Measurements from ENCODE around the gene SPAG16. TPM values are rescaled to one million over a fixed set of nuclear protein-coding genes. Genes with fewer than 3 reads are reported as not detected.

Gene SPAG16
- total RNA-seq, 6 experiments from 2014 or later = 15.4 to 20.0 (median 17.5) TPM

DNA sequence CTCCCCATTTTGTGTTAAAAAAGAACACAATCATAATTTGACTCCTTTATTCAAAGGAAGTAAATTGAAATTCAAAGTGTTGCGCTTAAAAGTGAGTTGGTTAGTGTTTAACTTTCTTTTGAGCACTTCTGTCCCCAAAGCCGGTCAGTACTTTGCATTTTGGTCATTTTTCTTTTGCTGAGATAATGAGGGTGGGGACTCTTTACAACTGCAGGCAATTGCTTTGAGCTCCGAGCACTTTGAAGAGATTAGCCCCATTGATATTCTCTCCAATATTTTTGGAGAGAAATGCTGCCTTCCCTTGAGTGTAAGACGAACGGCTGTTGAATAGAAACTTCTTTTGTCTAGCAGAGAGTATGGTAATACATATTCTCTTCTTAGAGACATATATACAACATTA, 885.0 kb downstream of the SPAG16 start:
- DNase-seq = no peak
- TF ChIP-seq, protein P1, sequence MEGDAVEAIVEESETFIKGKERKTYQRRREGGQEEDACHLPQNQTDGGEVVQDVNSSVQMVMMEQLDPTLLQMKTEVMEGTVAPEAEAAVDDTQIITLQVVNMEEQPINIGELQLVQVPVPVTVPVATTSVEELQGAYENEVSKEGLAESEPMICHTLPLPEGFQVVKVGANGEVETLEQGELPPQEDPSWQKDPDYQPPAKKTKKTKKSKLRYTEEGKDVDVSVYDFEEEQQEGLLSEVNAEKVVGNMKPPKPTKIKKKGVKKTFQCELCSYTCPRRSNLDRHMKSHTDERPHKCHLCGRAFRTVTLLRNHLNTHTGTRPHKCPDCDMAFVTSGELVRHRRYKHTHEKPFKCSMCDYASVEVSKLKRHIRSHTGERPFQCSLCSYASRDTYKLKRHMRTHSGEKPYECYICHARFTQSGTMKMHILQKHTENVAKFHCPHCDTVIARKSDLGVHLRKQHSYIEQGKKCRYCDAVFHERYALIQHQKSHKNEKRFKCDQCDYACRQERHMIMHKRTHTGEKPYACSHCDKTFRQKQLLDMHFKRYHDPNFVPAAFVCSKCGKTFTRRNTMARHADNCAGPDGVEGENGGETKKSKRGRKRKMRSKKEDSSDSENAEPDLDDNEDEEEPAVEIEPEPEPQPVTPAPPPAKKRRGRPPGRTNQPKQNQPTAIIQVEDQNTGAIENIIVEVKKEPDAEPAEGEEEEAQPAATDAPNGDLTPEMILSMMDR (IDR thresholded peaks at IDR 0.05) = no peak
- Mint-ChIP-seq H3K4me3 (no peak overlapping the region), H3K27ac (no peak overlapping the region), H3K27me3 (ENCODE audit: insufficient read depth) (no peaks in the 10 kb centered on the region), H3K36me3 (ENCODE audit: low read depth) (no peaks in the 10 kb centered on the region), H3K4me1 (ENCODE audit: low read depth) (no peaks in the 10 kb centered on the region), H3K9me3 (no peaks in the 10 kb centered on the region)

DNA sequence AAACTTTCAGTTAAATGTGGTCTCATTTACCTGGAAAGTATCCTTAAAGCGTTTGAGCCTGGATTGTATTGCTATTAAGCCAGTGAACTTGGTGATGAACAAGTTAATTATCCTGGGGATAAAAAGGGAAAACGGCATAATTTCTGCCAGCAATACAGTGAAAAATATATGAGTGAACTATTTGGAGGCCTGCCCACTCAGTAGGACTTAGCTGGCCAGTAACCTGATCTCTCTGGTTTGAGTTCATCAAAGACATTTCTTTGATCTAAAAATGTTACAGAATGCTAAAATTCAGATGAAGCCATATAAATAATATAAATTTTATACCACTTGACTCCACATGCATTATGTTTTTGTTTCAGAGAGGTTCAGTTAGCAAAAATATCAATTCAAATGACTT, 885.5 kb downstream of the SPAG16 start:
- TF ChIP-seq, protein P1 (IDR thresholded peaks at IDR 0.05) = no peak
- Mint-ChIP-seq H3K36me3 (ENCODE audit: low read depth) (no peaks in the 10 kb centered on the region), H3K4me3 (no peak overlapping the region), H3K27me3 (ENCODE audit: insufficient read depth) (no peaks in the 10 kb centered on the region), H3K4me1 (ENCODE audit: low read depth) (no peaks in the 10 kb centered on the region), H3K9me3 (no peaks in the 10 kb centered on the region), H3K27ac (no peak overlapping the region)
- peak; percentile 4 for DNase-seq

DNA sequence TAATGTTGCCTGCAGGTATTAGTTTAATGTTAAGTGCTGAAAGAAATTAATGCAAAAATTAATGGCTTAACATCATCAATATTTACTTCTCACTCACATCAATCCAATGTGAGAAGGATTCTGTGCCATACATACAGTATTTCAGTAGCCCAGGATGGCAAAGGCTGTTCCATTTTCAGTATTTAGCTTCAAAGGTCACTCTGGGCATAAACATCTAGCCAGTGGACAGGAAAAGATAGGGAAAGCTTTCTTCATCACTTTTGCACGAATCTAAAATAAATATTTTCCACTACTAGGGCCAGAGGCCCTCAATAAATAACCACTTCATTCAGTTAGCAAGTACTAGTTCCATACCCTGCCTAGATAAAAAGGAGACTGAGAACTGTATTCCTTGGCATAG, 890.3 kb downstream of the SPAG16 start:
- H3K27me3 Mint-ChIP-seq (ENCODE audit: insufficient read depth) = no peaks in the 10 kb centered on the region
- TF ChIP-seq, protein P1 (IDR thresholded peaks at IDR 0.05) = no peak

DNA sequence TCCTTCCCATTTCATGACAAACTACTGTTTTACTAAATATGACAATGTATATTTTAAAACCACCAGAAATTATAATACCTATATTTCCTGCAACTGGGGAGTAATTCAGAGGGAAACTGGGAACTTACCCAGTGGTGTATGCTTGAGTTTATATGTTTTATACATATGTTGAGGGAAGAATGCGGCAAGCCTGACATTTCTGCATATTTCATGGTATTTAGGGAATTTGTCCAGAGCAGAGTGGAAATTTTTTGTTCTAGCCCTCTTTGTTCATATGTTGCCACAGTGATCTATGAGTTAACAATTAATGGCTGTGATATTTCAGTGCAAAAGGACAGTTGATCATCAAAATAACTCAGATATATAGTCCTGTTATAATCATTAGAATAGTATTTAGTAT, 895.8 kb downstream of the SPAG16 start:
- H3K4me1 Mint-ChIP-seq (ENCODE audit: low read depth) = peaks cover 6% of the 10 kb centered on the region; the same call in 1 of the 2 replicates
- H3K9me3 Mint-ChIP-seq = no peaks in the 10 kb centered on the region
- TF ChIP-seq, protein P1 (IDR thresholded peaks at IDR 0.05) = no peak
- no peaks in the 10 kb centered on the region for H3K27me3 Mint-ChIP-seq (ENCODE audit: insufficient read depth)
- no peak overlapping the region for H3K4me3 Mint-ChIP-seq
- H3K27ac Mint-ChIP-seq = no peak overlapping the region
- H3K36me3 Mint-ChIP-seq (ENCODE audit: low read depth) = no peaks in the 10 kb centered on the region
- DNase-seq = no peak

More for the DNA sequence above, 890.3 kb downstream of the SPAG16 start:
- H3K36me3 Mint-ChIP-seq (ENCODE audit: low read depth) = no peaks in the 10 kb centered on the region
- H3K4me3 Mint-ChIP-seq = no peak overlapping the region
- no peak for DNase-seq
- H3K9me3 Mint-ChIP-seq = no peaks in the 10 kb centered on the region
- no peak overlapping the region for H3K27ac Mint-ChIP-seq
- H3K4me1 Mint-ChIP-seq (ENCODE audit: low read depth) = no peaks in the 10 kb centered on the region

DNA sequence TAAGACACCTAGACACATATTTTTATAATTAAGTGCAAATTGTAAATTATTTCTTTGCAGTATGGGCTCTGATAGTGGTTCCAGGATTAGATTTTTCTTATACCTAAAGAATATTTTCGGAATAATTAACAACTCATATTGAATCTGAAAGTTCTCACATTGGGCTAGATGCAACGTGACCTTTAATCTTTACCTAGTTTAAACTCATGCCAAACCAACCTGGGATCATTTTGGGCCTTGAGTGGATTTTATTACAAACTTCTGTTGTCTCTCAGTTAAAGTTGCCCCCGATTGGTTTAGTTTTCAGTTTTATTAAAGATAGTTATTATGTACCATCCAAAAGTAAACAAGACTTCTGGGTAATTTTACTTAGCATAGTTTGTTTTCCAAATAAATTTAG, 896.4 kb downstream of the SPAG16 start:
- peaks cover 6% of the 10 kb centered on the region; the same call in 1 of the 2 replicates for H3K4me1 Mint-ChIP-seq (ENCODE audit: low read depth)
- H3K36me3 Mint-ChIP-seq (ENCODE audit: low read depth) = no peaks in the 10 kb centered on the region
- H3K27me3 Mint-ChIP-seq (ENCODE audit: insufficient read depth) = no peaks in the 10 kb centered on the region
- H3K4me3 Mint-ChIP-seq = no peak overlapping the region
- TF ChIP-seq, protein P1 (IDR thresholded peaks at IDR 0.05) = no peak
- no peaks in the 10 kb centered on the region for H3K9me3 Mint-ChIP-seq
- no peak overlapping the region for H3K27ac Mint-ChIP-seq
- DNase-seq = no peak

DNA sequence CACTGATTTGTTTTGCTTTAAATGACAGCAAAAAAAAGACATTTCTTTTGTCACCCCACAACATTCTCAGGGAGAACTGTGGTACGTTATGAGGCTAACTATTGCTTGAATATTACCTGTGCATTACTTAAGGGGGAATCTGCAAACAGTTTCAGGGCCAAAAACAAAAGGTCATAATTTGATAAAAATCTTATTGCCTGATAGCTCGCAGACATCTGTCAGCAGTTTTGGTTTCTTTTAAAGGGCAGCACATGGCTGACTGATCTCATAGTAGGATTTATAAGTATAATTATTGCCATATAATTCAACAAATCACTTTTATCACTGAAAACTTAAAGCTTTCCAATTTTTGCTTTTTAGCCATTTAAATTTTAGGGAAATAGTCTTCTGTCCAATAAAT, 900.2 kb downstream of the SPAG16 start:
- no peaks in the 10 kb centered on the region for H3K27me3 Mint-ChIP-seq (ENCODE audit: insufficient read depth)
- TF ChIP-seq, protein P1 (IDR thresholded peaks at IDR 0.05) = no peak
- no peak overlapping the region for H3K4me3 Mint-ChIP-seq
- H3K4me1 Mint-ChIP-seq (ENCODE audit: low read depth) = peaks cover 18% of the 10 kb centered on the region
- H3K9me3 Mint-ChIP-seq = no peaks in the 10 kb centered on the region
- DNase-seq = no peak
- no peaks in the 10 kb centered on the region for H3K36me3 Mint-ChIP-seq (ENCODE audit: low read depth)
- H3K27ac Mint-ChIP-seq = no peak overlapping the region
